ENCODE measurements around the gene KYNU. TPM values are rescaled to one million over a fixed set of nuclear protein-coding genes. Genes with fewer than 3 reads are reported as not detected.

Gene KYNU
- total RNA-seq, 1 experiment from 2014 or later: 143 TPM

- Mint-ChIP-seq H3K27ac (ENCODE audit: low read depth, unreplicated experiment) (peak overlapping the region; percentile 87), H3K4me1 (ENCODE audit: insufficient read depth, unreplicated experiment) (peaks cover 63% of the 10 kb centered on the region), H3K36me3 (ENCODE audit: insufficient read depth, unreplicated experiment) (peaks cover 19% of the 10 kb centered on the region), H3K9me3 (ENCODE audit: unreplicated experiment) (no peaks in the 10 kb centered on the region), H3K27me3 (ENCODE audit: insufficient read depth, unreplicated experiment) (no peaks in the 10 kb centered on the region), H3K4me3 (ENCODE audit: unreplicated experiment) (no peak overlapping the region)
- BruUV-seq (replicated peaks): no TSS peak
- no peak for DNase-seq (ENCODE audit: unreplicated experiment)
- CTCF ChIA-PET: interaction anchor here (2.1 kb wide), 1 partner anchor 186 kb away, joined by 14 read pairs; no protein-coding TSS in a partner anchor
- no peak for TF ChIP-seq CTCF (IDR thresholded peaks at IDR 0.05; ENCODE audit: unreplicated experiment)
- intact Hi-C loops (cut with micrococcal nuclease): no loop called here
- POLR2A ChIA-PET: interaction anchor here (0.5 to 4.5 kb wide), 2 partner anchors 11 to 75 kb away, joined by 3 to 51 read pairs; no protein-coding TSS in a partner anchor
Observed at GRCh38 chr2:142869461-142870106, 7.9 kb upstream of the KYNU start.

GRCh38 chr2:142870526-142870925 lies 6.9 kb upstream of the KYNU start:
- BruUV-seq (replicated peaks): no TSS peak
- POLR2A ChIA-PET: interaction anchor here (0.7 kb wide), 2 partner anchors 53 to 127 kb away, joined by 3 read pairs; no protein-coding TSS in a partner anchor
- Mint-ChIP-seq H3K9me3 (ENCODE audit: unreplicated experiment) (no peaks in the 10 kb centered on the region), H3K4me3 (ENCODE audit: unreplicated experiment) (no peak overlapping the region), H3K36me3 (ENCODE audit: insufficient read depth, unreplicated experiment) (peaks cover 19% of the 10 kb centered on the region), H3K4me1 (ENCODE audit: insufficient read depth, unreplicated experiment) (peaks cover 66% of the 10 kb centered on the region), H3K27ac (ENCODE audit: low read depth, unreplicated experiment) (peak overlapping the region; percentile 80), H3K27me3 (ENCODE audit: insufficient read depth, unreplicated experiment) (no peaks in the 10 kb centered on the region)
- no peak for TF ChIP-seq CTCF (IDR thresholded peaks at IDR 0.05; ENCODE audit: unreplicated experiment)
- intact Hi-C loops (cut with micrococcal nuclease): no loop called here
- peak; percentile 88 for DNase-seq (ENCODE audit: unreplicated experiment)
- CTCF ChIA-PET: interaction anchor here (0.6 kb wide), 1 partner anchor 189 kb away, joined by 3 read pairs; no protein-coding TSS in a partner anchor

GRCh38 chr2:142871396-142871795 lies 6.1 kb upstream of the KYNU start:
- H3K27me3 Mint-ChIP-seq (ENCODE audit: insufficient read depth, unreplicated experiment): no peaks in the 10 kb centered on the region
- intact Hi-C loops (cut with micrococcal nuclease): no loop called here
- no peak for TF ChIP-seq CTCF (IDR thresholded peaks at IDR 0.05; ENCODE audit: unreplicated experiment)
- peaks cover 64% of the 10 kb centered on the region for H3K4me1 Mint-ChIP-seq (ENCODE audit: insufficient read depth, unreplicated experiment)
- no peak overlapping the region for H3K4me3 Mint-ChIP-seq (ENCODE audit: unreplicated experiment)
- peaks cover 19% of the 10 kb centered on the region for H3K36me3 Mint-ChIP-seq (ENCODE audit: insufficient read depth, unreplicated experiment)
- no TSS peak for BruUV-seq (replicated peaks)
- H3K9me3 Mint-ChIP-seq (ENCODE audit: unreplicated experiment): no peaks in the 10 kb centered on the region
- H3K27ac Mint-ChIP-seq (ENCODE audit: low read depth, unreplicated experiment): peak overlapping the region; percentile 80
- POLR2A ChIA-PET: interaction anchor here (1.0 to 2.5 kb wide), 4 partner anchors 8 to 188 kb away, joined by 3 to 11 read pairs (median 6); no protein-coding TSS in a partner anchor
- CTCF ChIA-PET: interaction anchor here (0.6 to 2.1 kb wide), 3 partner anchors 11 to 189 kb away, joined by 3 to 8 read pairs (median 3); no protein-coding TSS in a partner anchor
- DNase-seq (ENCODE audit: unreplicated experiment): no peak

GRCh38 chr2:142872882-142873724 lies 4.4 kb upstream of the KYNU start:
- TSS peak; percentile 39 for BruUV-seq (replicated peaks)
- intact Hi-C loops (cut with micrococcal nuclease): no loop called here
- peak; percentile 94 for DNase-seq (ENCODE audit: unreplicated experiment)
- ChIA-PET CTCF (interaction anchor here (0.7 to 2.1 kb wide), 9 partner anchors 9 to 502 kb away, joined by 3 to 8 read pairs (median 4); no protein-coding TSS in a partner anchor), POLR2A (interaction anchor here (0.6 to 2.5 kb wide), 7 partner anchors 10 to 1829 kb away, joined by 3 to 11 read pairs (median 3); no protein-coding TSS in a partner anchor)
- no peak for TF ChIP-seq CTCF (IDR thresholded peaks at IDR 0.05; ENCODE audit: unreplicated experiment)
- Mint-ChIP-seq H3K27me3 (ENCODE audit: insufficient read depth, unreplicated experiment) (no peaks in the 10 kb centered on the region), H3K27ac (ENCODE audit: low read depth, unreplicated experiment) (peak overlapping the region; percentile 97), H3K9me3 (ENCODE audit: unreplicated experiment) (no peaks in the 10 kb centered on the region), H3K4me1 (ENCODE audit: insufficient read depth, unreplicated experiment) (peaks cover 59% of the 10 kb centered on the region), H3K4me3 (ENCODE audit: unreplicated experiment) (peak overlapping the region; percentile 38), H3K36me3 (ENCODE audit: insufficient read depth, unreplicated experiment) (peaks cover 19% of the 10 kb centered on the region)
